ENCODE measurements around the gene TRMT11.
A peak's percentile ranks its signal among the peaks of the same experiment; 100 is the strongest.
"Not testable (repeated sequence)": the region's sequence is repeated elsewhere in the genome, so short reads cannot be mapped to it uniquely, and the experiment has no call there.

The TRMT11 gene

GRCh38 chr6:125956506-125957390 lies 29.6 kb upstream of the TRMT11 start, which contains the start of gene HINT3:
Gene HINT3 (plus strand): TSS chr6:125956770. CDS start chr6:125956978, 208 bp downstream.
- DNase-seq (ENCODE audit: low read depth), result peak; percentile 96

DNA sequence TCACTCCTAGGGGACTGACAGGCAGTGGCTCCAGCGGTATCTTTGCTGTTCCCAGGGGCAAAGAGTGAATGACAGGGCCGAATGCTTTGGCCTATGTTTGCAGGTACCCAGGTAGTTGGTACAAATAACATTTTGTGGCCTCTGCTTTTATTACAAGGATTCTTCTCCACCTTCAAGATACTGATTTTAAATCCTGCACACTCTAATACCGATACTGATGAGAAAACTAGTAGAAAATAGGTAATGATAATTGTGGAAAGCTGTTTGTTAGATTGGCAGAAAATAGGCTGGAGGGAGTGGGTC lies 29.0 kb upstream of the TRMT11 start:
- DNase-seq (ENCODE audit: low read depth), result no peak

DNA sequence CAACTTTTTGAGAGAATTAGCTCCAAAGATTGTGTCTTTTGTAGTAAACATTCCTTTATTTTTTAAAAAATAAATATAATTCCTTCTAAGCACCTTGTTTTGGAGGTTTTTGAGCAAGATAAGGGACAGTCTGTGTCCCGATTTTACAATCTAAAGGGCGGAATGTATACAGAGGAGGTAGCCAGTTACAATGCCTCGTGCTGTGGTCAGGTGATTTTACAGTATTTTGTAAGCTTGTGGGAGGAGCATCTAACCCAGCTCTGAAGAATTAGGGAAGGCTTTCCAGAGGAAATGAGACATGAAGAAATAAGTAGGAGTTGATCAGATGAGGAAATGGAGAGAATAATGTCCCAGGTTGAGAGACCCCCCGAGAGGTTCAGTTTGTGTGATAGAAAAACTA lies 28.5 kb upstream of the TRMT11 start:
- no peak for DNase-seq (ENCODE audit: low read depth)

GRCh38 chr6:125959041-125959440 lies 27.3 kb upstream of the TRMT11 start:
- no peak for DNase-seq (ENCODE audit: low read depth)

GRCh38 chr6:125961117-125961516 lies 25.2 kb upstream of the TRMT11 start:
- no peak for DNase-seq (ENCODE audit: low read depth)

GRCh38 chr6:125962900-125963497 lies 23.3 kb upstream of the TRMT11 start:
- DNase-seq (ENCODE audit: low read depth), result no peak

GRCh38 chr6:125963817-125964216 lies 22.5 kb upstream of the TRMT11 start:
- no peak for DNase-seq (ENCODE audit: low read depth)

DNA sequence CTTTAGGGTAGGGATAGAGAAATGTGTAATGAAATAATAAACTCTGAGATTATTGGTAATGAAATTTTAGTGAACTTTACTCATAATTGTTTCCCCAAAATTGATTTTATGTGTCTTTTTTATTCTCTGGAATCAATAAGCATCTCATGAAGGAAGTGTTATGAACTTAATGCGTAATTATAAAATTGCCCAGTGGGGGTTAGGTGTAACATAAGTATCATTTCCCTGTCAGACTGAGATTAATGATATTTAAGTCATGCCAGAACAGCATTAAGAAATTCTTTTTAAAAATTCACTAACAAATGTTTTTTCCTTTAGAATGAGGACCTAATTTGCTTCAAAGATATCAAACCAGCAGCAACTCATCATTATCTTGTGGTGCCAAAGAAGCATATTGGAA lies 19.8 kb upstream of the TRMT11 start:
- DNase-seq (ENCODE audit: low read depth), result no peak

- DNase-seq (ENCODE audit: low read depth), result no peak
Observed at GRCh38 chr6:125968493-125968892, 17.8 kb upstream of the TRMT11 start.

DNA sequence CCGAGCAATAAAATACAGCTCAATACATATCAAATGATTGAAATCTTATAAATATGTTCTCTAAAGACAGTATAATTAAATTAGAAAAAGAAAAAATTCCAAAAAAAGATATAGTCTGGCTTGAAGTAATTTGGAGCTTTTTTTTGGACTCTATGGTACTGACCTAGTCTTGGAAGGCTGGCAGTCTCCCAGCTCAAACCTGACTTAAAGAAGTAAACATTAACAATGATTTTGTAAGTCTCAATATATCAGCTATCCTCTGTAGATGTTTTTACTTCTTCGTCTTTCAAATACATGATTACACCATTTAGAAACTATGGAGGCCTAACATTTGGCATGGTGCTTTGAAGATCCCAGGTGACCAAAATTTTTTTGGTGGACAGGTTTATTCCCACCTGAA lies 15.6 kb upstream of the TRMT11 start:
- no peak for DNase-seq (ENCODE audit: low read depth)

GRCh38 chr6:125972478-125972877 lies 13.9 kb upstream of the TRMT11 start:
- not testable (repeated sequence) for DNase-seq (ENCODE audit: low read depth)

DNA sequence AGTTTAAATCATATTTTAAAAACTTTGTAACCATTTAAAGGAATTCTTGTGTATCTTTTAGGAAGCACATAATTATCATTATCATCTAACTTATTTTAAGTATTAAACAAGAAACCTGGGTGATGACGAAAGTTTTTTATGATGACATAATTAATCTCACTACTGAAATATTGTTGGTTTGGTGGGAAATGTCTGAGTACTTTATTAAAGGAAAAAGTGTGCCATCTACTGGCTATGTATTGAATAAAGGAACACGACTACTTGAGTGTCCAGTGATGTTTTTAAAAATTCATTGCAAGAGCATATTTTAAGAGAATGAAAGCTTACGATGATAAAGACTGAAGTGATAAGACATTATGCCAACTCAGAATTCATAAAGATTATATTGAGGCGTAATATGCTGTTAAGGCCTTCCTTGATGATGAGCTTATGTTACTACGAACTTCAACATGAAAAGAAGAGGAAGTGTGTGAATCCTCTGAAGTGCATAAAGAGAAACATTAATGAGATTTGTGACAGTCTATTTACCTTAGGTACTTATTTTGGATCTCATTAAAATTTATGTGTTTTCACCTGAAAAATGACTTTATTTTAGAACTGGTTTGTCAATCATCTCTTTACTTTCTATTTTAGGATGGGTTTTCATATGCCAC lies 12.0 kb upstream of the TRMT11 start:
- DNase-seq (ENCODE audit: low read depth), result no peak

GRCh38 chr6:125979101-125979500 lies 7.2 kb upstream of the TRMT11 start:
- DNase-seq (ENCODE audit: low read depth), result no peak

DNA sequence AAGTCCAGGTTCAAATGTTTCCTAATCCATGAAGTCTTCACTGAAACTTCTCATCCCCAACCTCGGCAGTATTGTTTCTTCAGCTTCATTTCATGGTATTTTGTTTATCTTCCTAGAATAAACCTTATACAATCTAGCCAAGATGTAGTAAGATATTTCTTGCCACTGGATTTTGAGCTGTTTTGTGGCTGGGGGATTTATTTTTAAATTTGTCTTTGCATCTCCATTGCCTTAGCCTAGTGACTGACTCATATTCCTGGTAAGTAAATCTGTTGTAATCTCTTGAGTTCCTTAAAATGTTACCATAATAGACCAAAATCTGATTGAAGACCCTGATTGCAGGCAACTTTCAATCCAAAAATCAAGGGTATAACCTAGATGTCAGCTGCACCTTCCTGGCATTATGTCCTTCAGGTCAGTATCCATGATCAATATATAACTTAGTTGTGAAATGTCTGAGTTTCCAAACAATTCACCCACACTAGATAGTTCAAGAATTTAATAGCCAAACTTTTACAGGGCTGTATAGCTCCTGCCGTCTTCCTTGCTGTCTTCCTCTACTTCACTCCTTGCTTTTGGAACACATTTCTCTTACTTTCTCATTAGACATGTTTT lies 4.7 kb upstream of the TRMT11 start:
- DNase-seq (ENCODE audit: low read depth), result no peak

DNA sequence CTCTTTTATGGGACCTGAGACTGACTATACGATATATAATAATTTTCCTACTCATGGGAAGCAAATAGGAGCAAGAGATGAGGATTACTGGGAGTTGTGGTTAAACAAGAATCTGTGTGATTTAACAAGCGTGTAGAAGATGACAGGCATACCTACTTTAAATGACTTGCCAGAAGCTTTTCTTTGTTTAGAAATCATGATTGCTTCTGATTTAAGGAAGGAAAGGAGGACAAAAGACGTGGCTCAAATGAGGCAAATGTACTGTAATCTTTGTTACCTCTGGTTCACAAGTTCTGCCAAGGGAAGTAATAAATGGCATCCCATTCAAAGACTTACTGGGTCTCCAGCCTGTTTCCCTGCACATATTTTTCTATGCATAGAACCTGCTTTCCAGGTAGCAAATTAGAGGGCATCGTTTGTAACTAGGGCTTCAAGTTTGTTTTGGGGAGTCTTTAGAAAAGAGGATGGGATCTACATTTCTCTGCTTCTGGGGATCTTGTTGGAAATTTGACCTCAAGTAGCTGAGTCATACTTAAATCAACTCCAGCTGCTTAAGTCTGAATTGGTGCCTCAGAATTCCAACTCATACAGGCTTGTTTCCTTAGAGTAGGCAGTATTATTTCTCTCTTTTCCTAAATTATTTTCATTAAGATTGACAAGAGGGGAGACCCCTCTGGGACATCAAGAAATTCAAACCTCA lies 2.9 kb upstream of the TRMT11 start:
- no peak for DNase-seq (ENCODE audit: low read depth)

DNA sequence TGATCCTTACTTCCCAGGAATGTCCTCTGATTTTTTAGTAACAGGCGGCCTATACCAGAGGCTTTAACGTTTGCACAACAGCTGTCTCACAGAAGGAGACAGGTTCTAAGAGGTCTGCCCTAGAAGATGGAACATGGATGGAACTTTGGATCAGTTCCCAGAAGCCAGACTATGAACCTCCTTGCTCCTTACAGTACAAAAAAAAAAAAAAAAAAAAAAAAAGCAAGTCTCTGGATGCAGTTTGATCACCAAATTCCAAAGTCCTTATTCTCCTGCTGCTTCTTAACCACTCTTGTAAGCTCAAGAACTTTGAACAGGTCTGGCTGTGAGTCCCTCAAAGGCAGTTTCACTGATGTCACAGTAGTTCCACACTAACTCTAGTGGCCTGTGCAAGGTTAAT lies 2.0 kb upstream of the TRMT11 start:
- DNase-seq (ENCODE audit: low read depth), result no peak

DNA sequence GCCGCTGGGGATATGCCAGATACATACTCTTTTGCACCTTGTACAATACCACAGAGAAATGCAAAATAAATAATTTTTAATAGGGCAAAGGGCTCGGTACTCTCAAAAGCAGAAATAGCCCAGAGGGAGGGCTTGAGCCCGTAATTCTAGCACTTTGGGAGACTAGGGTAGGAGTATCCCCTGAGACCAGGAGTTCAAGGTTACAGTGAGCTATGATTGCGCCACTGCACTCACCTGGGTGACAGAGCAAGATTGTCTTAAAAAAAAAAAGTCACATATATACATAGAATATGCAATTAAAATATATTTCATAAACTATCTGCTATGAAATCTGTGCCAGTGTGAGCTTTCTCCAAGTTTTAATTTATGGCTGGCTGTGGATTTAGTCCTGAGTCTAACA lies 818 bp upstream of the TRMT11 start:
- DNase-seq (ENCODE audit: low read depth), result no peak

GRCh38 chr6:125985979-125986300 lies 400 bp upstream of the TRMT11 start:
- no peak for DNase-seq (ENCODE audit: low read depth)

DNA sequence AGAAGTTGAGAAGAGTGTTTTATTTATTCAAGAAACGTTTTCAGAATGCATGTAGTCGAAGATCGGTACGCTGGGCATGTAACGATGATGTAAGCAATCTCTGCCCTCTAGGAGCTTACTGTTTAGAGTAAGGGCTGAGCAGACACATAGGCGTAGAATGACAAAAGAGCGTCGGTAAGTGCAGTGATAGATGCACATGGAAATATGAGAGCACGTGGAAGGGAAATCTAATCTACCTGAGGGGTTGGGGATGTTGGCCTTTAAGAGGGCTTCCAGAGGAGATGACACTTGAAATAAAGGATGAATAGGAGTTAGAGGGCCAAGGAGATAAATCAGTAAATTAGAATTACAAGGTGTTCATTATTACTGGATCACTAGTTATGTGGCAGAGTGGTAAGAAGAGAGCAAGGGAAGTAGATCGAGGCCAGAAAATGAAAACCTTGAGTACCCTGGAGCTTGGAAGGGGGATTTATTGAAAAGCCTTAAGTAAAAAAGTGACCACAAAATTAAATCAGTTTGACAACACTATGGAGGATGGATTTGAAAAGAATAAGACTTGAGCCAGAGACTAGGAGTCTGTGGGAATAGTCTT lies 782 bp downstream of the TRMT11 start:
- DNase-seq (ENCODE audit: low read depth), result no peak

DNA sequence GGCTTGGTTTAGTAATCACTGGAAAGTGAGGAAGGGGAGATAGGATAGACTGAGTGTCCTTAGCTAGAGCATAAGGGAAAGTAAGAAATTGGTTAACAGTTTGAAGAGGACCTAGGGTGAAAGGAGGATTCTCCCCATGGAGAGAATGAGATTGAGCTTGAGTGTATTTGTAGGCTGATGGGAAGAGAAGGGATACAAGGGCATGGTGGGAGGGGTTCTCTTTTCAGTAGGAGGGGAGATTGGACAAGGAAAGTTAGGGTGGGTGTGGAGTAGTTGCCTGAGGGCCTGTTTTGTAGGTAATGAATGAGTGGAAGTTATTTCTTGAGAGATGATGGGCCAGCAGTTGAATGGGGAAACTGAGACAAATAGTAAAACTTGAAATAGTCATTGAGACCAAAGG lies 1.9 kb downstream of the TRMT11 start:
- no peak for DNase-seq (ENCODE audit: low read depth)

GRCh38 chr6:125989631-125990030 lies 3.3 kb downstream of the TRMT11 start:
- no peak for DNase-seq (ENCODE audit: low read depth)

DNA sequence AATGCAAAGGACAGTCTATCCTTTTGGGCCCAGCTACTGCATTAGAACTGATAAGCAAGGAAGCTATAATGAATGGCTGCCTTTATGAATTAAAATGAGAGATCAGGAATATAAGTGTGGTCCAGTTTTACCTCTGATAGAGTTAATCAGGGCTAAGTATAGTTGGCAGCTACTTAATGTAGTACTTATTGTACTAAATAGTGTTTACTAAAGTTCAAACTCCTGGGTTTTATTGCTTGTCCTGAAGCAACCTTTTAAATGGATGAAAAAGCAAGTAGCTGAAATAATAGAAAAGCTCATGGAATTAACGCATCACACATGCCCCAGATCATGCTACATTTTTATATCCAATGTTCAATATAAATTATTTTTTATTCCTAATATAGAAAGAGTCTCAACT lies 5.3 kb downstream of the TRMT11 start:
- no peak for DNase-seq (ENCODE audit: low read depth)
